ENCODE data around the gene ZGRF1.
"Not testable (repeated sequence)": the region's sequence is repeated elsewhere in the genome, so short reads cannot be mapped to it uniquely, and the experiment has no call there.

The ZGRF1 gene, protein sequence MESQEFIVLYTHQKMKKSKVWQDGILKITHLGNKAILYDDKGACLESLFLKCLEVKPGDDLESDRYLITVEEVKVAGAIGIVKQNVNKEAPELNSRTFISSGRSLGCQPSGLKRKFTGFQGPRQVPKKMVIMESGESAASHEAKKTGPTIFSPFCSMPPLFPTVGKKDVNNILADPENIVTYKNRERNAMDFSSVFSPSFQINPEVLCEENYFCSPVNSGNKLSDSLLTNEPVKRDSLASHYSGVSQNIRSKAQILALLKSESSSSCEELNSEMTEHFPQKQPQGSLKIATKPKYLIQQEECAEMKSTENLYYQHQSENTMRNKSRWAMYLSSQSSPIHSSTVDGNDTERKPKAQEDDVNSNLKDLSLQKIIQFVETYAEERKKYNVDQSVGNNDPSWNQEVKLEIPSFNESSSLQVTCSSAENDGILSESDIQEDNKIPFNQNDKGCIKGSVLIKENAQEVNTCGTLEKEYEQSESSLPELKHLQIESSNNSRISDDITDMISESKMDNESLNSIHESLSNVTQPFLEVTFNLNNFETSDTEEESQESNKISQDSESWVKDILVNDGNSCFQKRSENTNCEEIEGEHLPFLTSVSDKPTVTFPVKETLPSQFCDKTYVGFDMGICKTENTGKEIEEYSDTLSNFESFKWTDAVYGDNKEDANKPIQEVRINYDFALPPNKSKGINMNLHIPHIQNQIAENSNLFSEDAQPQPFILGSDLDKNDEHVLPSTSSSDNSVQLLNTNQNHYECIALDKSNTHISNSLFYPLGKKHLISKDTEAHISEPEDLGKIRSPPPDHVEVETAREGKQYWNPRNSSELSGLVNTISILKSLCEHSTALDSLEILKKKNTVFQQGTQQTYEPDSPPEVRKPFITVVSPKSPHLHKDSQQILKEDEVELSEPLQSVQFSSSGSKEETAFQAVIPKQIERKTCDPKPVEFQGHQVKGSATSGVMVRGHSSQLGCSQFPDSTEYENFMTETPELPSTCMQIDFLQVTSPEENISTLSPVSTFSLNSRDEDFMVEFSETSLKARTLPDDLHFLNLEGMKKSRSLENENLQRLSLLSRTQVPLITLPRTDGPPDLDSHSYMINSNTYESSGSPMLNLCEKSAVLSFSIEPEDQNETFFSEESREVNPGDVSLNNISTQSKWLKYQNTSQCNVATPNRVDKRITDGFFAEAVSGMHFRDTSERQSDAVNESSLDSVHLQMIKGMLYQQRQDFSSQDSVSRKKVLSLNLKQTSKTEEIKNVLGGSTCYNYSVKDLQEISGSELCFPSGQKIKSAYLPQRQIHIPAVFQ (N-terminal part only)

DNA sequence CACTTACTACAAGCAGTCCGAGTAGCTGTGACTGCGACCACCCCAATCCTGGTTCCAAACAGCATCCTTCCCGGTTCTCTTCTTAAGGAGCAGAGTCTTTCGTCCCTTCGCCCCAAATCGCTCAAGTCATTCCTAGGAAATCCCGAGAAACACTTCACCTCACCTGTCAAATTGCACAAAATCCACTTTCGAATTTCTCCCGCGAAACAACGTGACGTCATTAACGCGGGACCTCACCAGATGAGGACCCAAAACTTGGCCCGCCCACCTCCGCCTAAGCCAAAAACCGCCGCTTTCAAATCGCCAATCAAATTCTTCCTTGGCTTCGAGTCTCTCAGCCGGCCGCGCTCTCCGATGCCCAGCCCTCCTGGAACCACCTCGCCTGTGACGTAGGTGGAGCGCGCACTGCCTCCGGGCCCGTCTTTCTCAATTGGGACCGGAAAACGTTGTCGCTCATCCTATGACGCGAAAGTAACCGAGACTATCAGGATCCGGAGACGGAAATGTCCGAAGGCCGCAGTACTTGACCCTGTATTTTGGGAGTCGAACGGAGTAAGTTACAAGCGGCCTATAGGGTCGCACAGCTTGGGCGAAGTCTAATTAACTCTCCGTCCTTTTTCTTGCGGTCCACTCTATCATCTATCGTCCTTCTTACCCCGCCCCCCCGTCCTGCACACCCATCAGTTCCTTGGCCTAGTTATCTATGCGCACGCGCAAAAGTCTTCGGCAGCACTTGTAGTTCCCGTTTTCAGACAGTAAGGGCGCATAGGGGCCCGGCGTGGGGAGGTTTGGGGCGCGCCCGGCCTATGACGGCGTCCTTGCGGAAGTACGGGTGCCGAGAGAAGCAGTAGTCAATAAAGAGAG lies at the start of gene ZGRF1, which contains the start of gene LARP7:
ZGRF1 (minus strand) TSS at position 222 of the 864 bp plus-strand sequence. CDS start 3,733 bp downstream, outside the sequence.
LARP7 (plus strand) TSS at position 456 of the 864 bp plus-strand sequence. CDS start 7,527 bp downstream, outside the sequence.
- in situ Hi-C loops (cut with MboI; ENCODE audit: low sequenced_read_pairs) = no loop called here

DNA sequence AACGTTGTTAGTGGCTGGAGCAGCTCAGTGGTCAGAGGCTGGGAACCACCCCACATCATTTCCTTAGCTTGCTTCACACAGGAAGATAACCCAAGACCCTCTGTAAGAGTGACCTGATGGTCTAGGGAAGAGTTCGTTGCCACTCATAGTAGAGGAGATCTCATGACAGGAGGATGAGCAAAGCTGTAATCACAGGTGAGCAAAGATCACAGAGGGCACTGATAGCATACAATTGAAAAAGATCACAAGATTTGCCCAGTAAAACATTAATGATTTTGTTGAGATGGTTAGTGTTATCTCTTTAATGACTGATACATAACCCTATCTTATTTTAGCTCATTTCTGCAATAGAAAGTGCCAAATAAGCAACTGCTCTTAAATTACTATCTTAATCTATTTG lies 44.3 kb upstream of the ZGRF1 start:
- in situ Hi-C loops (cut with MboI; ENCODE audit: low sequenced_read_pairs) = no loop called here

DNA sequence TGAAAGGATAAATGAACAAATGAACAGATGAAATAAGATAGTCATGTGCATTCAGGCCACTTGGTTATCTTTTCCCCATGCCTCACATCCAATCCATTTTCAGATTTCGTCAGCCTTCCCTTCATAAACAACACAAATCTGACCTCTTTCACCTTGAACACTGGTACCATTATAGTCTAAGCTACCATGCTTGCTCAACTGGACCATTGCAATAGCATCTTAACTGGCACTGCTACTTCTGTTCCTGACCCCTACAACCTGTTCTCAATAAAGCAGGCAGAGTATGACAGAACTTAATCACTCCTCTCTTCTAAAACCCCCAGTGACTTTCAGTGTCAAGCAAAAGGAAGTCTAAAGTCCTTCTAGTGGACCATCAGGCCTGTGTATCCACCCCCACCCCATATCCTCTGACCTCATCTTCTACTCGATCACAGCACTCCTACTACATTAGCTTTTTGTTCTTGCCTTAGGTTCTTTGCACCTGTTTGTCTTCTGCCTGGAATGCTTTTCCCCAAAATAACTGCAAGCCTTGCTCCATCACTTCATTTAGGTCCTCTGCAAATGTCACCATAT lies 40.9 kb upstream of the ZGRF1 start:
- in situ Hi-C loops (cut with MboI; ENCODE audit: low sequenced_read_pairs) = no loop called here

DNA sequence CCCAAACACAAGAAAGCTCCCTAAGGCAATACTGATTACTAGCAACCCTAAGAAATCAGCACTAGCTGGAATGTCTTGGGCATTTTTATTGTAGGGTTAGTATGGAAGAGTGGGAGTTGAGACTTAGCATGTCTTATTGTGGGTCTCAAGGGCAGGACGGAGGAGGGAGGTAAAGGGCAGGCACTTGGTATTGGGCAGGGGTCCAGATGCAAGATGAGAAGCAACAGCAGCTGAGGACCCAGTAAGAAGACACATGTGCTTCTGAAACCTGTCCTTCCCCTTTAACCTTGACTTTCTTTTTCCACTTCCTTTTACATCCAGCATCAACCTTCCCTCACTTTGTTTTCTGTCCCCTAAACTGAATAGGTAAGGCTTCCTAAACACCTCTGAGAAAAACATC lies 37.7 kb upstream of the ZGRF1 start:
- in situ Hi-C loops (cut with MboI; ENCODE audit: low sequenced_read_pairs) = no loop called here

DNA sequence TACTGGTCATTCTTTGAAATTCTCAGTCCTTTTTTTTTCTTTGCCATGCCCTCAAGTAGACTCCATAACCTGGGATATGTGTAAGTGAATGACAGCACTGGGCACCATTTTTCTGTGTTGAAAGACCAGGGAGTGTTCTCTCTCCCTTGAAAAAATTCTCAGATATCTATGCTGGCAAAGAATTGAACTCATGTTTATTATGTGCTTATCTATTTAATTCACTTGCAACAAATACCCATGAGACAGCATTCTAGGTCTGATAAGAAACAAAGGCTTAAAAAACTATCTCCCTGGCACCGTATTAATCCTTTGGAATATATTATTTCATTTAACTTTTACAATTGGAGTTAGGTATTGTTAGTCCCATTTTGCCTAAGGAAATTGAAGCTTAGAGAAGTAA lies 37.0 kb upstream of the ZGRF1 start:
- in situ Hi-C loops (cut with MboI; ENCODE audit: low sequenced_read_pairs) = no loop called here

DNA sequence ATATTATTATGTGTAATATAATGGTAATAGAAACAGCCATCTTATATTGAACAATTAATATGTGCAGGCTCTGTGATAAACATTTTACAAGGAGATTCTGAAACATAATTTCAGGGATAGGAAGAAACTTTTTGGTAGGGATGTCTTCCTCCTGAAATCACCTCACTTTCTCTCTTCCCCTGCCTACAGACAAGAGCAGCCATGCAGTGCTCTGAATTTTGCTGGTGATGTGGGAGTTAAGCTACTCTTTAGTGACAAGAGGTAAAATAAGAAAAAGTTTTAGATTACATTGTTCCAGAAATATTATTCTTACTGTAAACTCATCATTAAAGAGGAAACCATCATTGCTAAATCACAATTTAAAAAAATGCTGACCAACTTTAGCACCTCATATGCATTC lies 36.4 kb upstream of the ZGRF1 start:
- in situ Hi-C loops (cut with MboI; ENCODE audit: low sequenced_read_pairs) = no loop called here

DNA sequence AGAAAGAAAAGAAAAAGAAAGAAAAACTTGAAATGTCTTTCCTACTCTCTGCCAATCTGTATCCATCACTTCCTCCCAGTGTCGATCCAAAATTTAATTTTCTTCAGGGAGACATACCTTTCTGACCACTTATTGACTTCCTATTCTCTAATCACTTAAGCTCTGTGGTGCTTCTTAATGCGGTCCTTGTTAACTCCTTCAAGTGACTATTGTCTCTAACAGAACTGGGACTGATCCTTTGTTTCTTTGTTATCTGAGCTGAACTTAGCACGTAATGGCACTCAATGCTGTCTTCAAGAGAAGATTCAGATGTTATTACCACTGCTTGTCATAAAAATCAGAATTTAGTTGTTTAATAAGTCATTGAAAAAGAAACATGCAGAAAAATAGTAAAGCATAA lies 31.4 kb upstream of the ZGRF1 start:
- in situ Hi-C loops (cut with MboI; ENCODE audit: low sequenced_read_pairs) = no loop called here

DNA sequence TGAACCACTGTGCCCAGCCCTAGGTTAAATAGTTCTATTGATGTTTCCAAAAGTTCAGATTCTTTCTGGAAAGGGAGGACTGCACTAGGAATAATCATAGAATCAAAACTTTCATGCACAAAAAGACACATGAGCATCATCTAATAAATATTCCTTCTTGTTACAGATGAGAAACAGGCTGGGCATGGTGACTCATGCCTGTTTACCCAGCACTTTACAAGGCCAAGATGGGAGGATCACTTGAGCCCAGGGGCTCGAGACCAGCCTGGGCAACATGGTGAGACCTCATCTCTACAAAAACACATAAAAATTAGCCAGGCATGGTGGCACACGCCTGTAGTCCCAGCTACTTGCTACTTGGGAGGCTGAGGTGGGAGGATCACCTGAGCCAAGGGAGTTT lies 27.9 kb upstream of the ZGRF1 start:
- in situ Hi-C loops (cut with MboI; ENCODE audit: low sequenced_read_pairs) = no loop called here

DNA sequence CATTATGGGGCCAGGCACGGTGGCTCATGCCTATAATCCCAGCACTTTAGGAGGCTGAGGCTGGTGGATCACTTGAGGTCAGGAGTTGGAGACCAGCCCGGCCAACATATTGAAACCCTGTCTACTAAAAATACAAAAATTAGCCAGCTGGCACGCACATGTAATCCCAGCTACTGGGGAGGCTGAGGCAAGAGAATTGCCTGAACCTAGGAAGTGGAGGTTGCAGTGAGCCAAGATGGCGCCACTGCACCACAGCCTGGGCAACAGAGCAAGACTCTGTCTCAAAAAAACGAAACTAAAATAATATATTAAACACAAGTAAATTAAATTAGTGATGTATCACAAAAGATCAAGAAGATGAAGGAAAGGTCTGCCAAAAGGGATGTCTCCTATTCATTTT lies 19.4 kb upstream of the ZGRF1 start:
- in situ Hi-C loops (cut with MboI; ENCODE audit: low sequenced_read_pairs) = not testable (repeated sequence)

DNA sequence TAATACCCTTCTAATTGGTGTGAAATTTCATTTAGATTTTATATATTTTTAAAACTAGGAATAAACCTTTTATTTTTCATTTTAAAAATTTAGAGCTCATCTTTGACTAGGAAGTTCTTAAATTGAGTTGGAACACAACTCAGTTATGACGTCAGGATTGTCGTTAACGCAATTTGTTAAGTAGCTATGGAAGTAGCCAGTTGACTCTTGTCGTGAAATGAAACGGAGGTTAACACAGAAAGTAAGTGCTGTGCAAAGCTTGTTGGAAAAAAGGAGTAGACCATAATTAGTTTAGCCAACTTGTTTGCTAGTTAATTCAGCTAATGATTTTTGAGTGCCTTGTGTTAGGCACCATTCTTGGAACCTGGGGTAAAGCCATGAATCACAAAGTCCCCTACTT lies 18.6 kb upstream of the ZGRF1 start:
- in situ Hi-C loops (cut with MboI; ENCODE audit: low sequenced_read_pairs) = no loop called here

DNA sequence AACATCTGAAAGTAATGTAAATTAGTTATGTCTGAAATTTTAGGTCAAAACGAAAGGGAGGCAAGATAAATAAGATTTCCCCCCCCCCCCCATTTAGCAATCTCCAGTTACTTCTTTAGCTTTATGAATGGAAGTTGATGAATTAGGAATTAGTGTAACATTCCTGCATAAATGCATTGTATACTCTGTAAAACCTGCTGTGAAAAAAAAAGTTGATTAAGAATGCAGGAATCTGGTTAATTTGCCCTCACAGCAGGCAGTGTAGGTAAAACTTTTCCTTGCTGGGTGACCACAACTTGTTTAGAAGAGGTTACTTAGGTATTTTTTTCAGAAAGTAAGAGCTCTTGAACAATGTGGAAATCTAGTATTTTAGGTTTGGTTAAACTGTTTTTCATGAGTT lies 15.5 kb upstream of the ZGRF1 start:
- in situ Hi-C loops (cut with MboI; ENCODE audit: low sequenced_read_pairs) = no loop called here

DNA sequence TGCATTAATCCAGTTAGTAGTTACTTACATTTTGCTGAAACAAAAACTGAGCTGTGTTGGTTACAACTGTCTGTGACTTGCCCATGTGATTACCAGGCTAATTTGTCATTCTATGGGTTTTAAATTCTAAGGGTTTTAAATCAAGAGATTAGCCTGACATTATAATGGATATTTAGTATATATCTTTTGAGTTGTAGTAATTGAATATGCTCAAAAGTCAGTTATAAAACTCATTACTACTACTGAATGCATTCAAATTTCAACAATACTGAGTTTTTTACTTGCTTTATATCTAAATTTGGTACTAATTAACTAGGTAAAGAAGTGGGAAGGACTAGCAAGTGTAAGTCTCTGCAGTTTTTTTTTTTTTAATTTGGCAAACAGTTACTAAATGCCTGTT lies 14.9 kb upstream of the ZGRF1 start:
- in situ Hi-C loops (cut with MboI; ENCODE audit: low sequenced_read_pairs) = no loop called here

DNA sequence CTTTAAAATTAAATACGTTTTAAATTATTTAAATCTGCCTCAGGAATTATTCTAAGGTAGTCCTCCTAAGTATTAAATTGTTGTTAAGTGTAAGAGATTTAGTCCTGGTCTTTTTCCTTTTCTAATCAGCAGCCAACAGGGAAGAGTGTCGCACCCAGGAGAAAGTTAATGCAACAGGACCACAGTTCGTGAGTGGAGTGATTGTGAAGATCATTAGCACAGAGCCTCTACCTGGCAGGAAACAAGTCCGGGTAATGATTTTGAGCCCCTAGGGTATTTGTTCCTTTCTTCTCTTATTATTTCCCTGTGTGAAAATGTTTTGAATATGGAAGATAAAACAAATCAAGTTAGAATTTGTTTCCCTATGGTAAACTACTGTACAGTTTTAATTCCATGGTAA lies 13.6 kb upstream of the ZGRF1 start:
- in situ Hi-C loops (cut with MboI; ENCODE audit: low sequenced_read_pairs) = no loop called here

DNA sequence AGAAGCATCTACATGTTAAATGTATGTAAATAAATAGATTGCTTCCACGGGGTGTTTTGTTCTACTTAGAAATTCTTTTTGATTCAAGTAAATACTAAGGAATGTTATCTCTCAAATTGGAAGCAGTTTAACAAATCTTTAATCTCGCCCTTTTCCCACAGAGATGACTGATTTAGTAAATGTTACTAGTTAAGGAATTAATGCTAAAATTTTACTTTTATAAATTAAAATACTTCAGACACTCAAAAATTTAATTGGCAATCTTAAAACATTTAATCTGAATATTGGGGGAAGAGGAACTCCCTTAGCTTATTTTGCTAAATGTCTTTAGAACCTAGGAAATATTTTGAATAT lies 12.3 kb upstream of the ZGRF1 start:
- in situ Hi-C loops (cut with MboI; ENCODE audit: low sequenced_read_pairs) = no loop called here

DNA sequence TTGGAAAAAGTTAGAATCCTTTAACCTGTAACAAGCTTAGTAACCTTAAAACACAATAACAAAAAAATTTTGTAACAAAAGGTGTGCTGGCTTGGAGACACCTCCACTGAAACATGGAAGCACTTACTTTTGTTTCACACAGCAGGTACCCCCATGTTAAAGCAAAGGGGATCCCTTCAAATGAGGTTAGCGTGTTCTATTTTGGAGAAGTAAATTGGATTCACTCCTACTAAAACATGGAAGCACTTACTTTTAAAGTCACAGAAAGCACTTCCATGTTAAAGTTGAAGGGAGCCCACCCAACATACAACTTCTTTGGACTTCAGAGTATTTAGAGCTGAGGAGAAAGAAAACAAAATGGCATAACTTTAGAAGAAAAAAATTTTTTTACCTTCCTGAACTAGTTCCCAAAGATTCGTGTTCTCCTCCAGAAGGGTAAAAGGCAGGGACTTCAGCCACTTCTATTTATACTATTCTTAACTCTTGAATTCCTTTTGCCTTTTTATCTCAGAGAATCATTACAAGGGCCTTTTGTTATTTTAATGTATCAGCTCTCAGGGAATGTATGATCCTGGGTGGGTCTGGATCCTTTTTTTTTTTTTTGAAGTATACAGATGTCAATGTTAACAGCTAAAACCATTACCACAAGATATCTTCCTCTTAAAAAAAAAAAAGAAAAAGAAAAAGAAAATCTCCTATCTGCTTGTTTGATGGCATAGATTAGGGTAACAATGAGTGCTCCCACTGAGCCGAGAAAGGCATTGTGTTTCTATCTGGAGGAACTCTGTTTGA lies 11.8 kb upstream of the ZGRF1 start:
- in situ Hi-C loops (cut with MboI; ENCODE audit: low sequenced_read_pairs) = no loop called here

DNA sequence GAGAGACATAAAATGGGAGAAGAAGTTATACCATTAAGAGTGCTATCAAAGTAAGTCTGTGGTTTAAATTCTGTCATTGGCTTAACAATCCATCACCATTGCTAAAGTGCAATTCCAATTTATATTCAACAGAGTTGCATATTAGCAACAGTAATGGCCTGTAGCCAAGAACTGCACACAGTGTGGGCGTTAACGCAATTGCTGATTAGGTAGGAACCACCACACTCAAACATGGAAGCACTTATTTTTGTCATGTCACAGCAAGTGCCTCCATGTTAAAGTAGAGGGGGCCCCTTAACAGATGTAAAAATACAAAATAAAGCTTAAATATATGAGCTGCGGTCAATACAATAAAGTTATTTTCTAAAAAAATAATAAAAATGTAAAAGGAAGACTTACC lies 11.1 kb upstream of the ZGRF1 start:
- in situ Hi-C loops (cut with MboI; ENCODE audit: low sequenced_read_pairs) = no loop called here

DNA sequence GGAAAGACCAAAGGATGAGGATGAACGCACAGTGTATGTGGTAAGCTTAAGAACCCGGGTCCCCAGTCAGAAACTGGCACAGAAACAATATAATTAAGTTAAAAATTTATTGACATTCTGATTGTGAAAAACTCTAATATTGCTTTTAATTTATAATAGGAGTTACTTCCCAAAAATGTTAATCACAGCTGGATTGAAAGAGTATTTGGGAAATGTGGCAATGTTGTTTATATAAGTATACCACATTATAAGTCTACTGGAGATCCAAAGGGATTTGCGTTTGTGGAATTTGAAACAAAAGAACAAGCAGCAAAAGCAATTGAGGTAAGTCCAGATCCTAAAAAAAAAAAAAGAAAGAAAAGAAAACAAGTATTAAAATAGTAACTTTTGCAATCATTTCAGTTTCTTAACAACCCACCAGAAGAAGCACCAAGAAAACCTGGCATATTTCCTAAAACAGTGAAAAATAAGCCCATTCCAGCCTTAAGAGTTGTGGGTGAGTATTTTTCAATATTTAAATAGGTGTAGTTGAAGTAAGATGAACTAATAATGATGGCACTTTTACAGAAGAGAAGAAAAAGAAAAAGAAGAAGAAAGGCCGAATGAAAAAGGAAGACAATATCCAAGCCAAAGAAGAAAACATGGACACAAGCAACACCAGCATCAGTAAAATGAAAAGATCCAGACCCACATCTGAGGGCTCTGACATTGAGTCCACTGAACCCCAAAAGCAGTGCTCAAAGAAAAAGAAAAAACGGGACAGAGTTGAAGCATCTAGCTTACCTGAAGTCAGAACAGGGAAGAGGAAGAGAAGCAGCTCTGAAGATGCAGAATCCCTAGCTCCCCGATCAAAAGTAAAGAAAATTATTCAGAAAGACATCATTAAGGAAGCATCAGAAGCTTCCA lies 10.2 kb upstream of the ZGRF1 start:
- in situ Hi-C loops (cut with MboI; ENCODE audit: low sequenced_read_pairs) = no loop called here

Data from HL-60/S4 treated with retinoic acid at 250 ng/mL for 4 days and 3 days (cell line).